GM12878 (cell line): ENCODE data around the gene HEPACAM2. TPM values are rescaled to one million over a fixed set of nuclear protein-coding genes. Genes with fewer than 3 reads are reported as not detected.

Experiments
- ATAC-seq: fragments of 200-7000 bp; cut with Tn5 transposase; 3 replicates; pipeline ENCODE4 v1.9.1; 2020; ENCODE audit warnings: mild to moderate bottlenecking, moderate library complexity
- BruUV-seq: library from RNA; stranded (reverse); fragments of 400-500 nt; replicated peaks from 2 replicates; lab custom pipeline; 2021; lab: Mats Ljungman, UMichigan
- CTCF ChIA-PET: fragments of 300-600 bp; sonication (Branson Sonifier 250); formaldehyde crosslinking; extraction: SDS; loops from one replicate; lab custom pipeline; 2021; ENCODE audit warnings: inconsistent platforms; lab: Yijun Ruan, JAX
- POLR2A ChIA-PET: fragments of 350-600 bp; formaldehyde crosslinking; extraction: SDS; loops from one replicate; lab custom pipeline; 2021; ENCODE audit warnings: inconsistent platforms; lab: Charles Lee
- RAD21 ChIA-PET: fragments of 300-600 bp; sonication (Branson Sonifier 250); formaldehyde crosslinking; loops from one replicate; lab custom pipeline; 2023; ENCODE audit warnings: antibody characterized with exemption; ENCODE audit not compliant: unreplicated experiment; lab: Charles Lee
- SMC1A ChIA-PET: fragments of 300-600 bp; sonication (Branson Sonifier 250); formaldehyde crosslinking; loops from one replicate; lab custom pipeline; 2023; ENCODE audit not compliant: unreplicated experiment, uncharacterized antibody; lab: Charles Lee
- DNase-seq: peaks from one replicate; pipeline ENCODE4 v3.0.0-alpha.2; 2011; ENCODE audit warnings: low read depth, low spot score
- FAIRE-seq: peaks from 3 replicates; lab custom pipeline; 2011; peaks lifted over from hg19 to GRCh38; lab: Jason Lieb, UNC
- H2AFZ ChIP-seq: 2 replicates; pipeline ENCODE4 v1.6.0; 2011; ENCODE audit warnings: low read depth, low read length, control low read depth; ENCODE audit not compliant: control insufficient read depth
- H3K27ac ChIP-seq: 2 replicates; pipeline ENCODE4 v1.5.1; 2011; ENCODE audit warnings: control low read depth; ENCODE audit not compliant: control insufficient read depth, insufficient read depth
- H3K27me3 ChIP-seq, 2 experiments: replicated peaks in 1 of 2; 2 replicates each; pipeline versions ENCODE4 v1.6.0 to v1.6.1; 2011; ENCODE audit warnings: low read length in 1 of 2; ENCODE audit not compliant: control insufficient read depth in 2 of 2, insufficient read depth in 2 of 2
- H3K36me3 ChIP-seq, 2 experiments: 2 replicates each; pipeline ENCODE4 v1.5.1; 2011; ENCODE audit warnings: low read length in 1 of 2; ENCODE audit not compliant: control insufficient read depth in 2 of 2, insufficient read depth in 2 of 2
- H3K4me1 ChIP-seq: 2 replicates; pipeline ENCODE4 v1.6.1; 2011; ENCODE audit warnings: mild to moderate bottlenecking, low read length, moderate library complexity, mixed read lengths; ENCODE audit not compliant: control insufficient read depth, insufficient read depth
- H3K4me2 ChIP-seq: 2 replicates; pipeline ENCODE4 v1.6.0; 2011; ENCODE audit warnings: control low read depth; ENCODE audit not compliant: control insufficient read depth, insufficient read depth
- H3K4me3 ChIP-seq: fragments of 200-600 bp; sonication (generic); 2 replicates; pipeline ENCODE4 v1.5.1; 2016
- H3K79me2 ChIP-seq: 2 replicates; pipeline ENCODE4 v1.6.0; 2011; ENCODE audit warnings: low read length; ENCODE audit not compliant: control insufficient read depth, insufficient read depth
- H3K9ac ChIP-seq: 2 replicates; pipeline ENCODE4 v1.8.0; 2011; ENCODE audit warnings: low read length, control low read depth, mixed read lengths; ENCODE audit not compliant: control insufficient read depth, insufficient read depth
- H3K9me3 ChIP-seq: replicated peaks from 3 replicates; pipeline ENCODE4 v1.5.1; 2011; ENCODE audit warnings: mild to moderate bottlenecking, low read length; ENCODE audit not compliant: control insufficient read depth, insufficient read depth
- H4K20me1 ChIP-seq: 2 replicates; pipeline ENCODE4 v1.6.0; 2011; ENCODE audit not compliant: control insufficient read depth, insufficient read depth
- ATF7 ChIP-seq: fragments of 450-650 bp; IDR thresholded peaks from 2 replicates; pipeline ENCODE4 v1.6.1; 2016; ENCODE audit warnings: low read depth, mild to moderate bottlenecking
- BHLHE40 ChIP-seq, 2 experiments: fragments of 450-650 bp in 1 of 2; IDR thresholded peaks; 2 replicates each; pipeline ENCODE4 v1.6.1; 2011 to 2017; ENCODE audit warnings: low read depth in 2 of 2, borderline replicate concordance in 1 of 2, improper control_type of control experiment in 1 of 2, low read length in 1 of 2, mild to moderate bottlenecking in 1 of 2
- CBX3 ChIP-seq: fragments of 200-600 bp; sonication (generic); IDR thresholded peaks from 2 replicates; pipeline ENCODE4 v1.6.1; 2016; ENCODE audit warnings: low read depth, borderline replicate concordance
- EP300 ChIP-seq, 2 experiments: fragments of 150-350 bp in 1 of 2; IDR thresholded peaks; 2 replicates each; pipeline ENCODE4 v1.6.1; 2011 to 2012; ENCODE audit warnings: low read depth in 2 of 2, low read length in 2 of 2, borderline replicate concordance in 1 of 2, improper control_type of control experiment in 1 of 2, inconsistent platforms in 1 of 2; ENCODE audit not compliant: control insufficient read depth in 1 of 2
- KAT2A ChIP-seq: conservative IDR thresholded peaks from 2 replicates; pipeline ENCODE4 v1.6.1; 2011; ENCODE audit warnings: low read depth, low read length; ENCODE audit not compliant: control insufficient read depth
- POLR2A ChIP-seq: IDR thresholded peaks from 2 replicates; pipeline ENCODE4 v1.6.1; 2011; ENCODE audit warnings: low read depth, mild to moderate bottlenecking, low read length
- RUNX3 ChIP-seq: IDR thresholded peaks from 2 replicates; pipeline ENCODE4 v1.6.1; 2012; ENCODE audit warnings: low read length, inconsistent platforms
- SMC3 ChIP-seq: IDR thresholded peaks from 2 replicates; pipeline ENCODE4 v1.6.1; 2011; ENCODE audit warnings: low read length, improper control_type of control experiment, borderline replicate concordance
- SP1 ChIP-seq: IDR thresholded peaks from one replicate; pipeline ENCODE4 v1.6.1; 2011; ENCODE audit warnings: low read depth, low read length
- SREBF1 ChIP-seq: IDR thresholded peaks from 2 replicates; pipeline ENCODE4 v1.6.1; 2012; ENCODE audit warnings: mild to moderate bottlenecking, low read length
- STAT3 ChIP-seq: IDR thresholded peaks from 2 replicates; pipeline ENCODE4 v1.6.1; 2011; ENCODE audit warnings: low read depth, low read length, improper control_type of control experiment
- TCF3 ChIP-seq: IDR thresholded peaks from 2 replicates; pipeline ENCODE4 v1.6.1; 2012; ENCODE audit warnings: low read depth, mild to moderate bottlenecking, low read length, borderline replicate concordance; ENCODE audit not compliant: insufficient read depth
- ZNF384 ChIP-seq: IDR thresholded peaks from 2 replicates; pipeline ENCODE4 v1.6.1; 2012; ENCODE audit warnings: low read depth, mild to moderate bottlenecking, low read length, improper control_type of control experiment, borderline replicate concordance
- in situ Hi-C: fragments of 300-500 bp; cut with MboI; formaldehyde crosslinking; loops from 9 replicates; pipeline ENCODE4 v1.14.3; 2018; ENCODE audit warnings: mixed read lengths
- intact Hi-C: fragments of 100-400 bp; cut with micrococcal nuclease; formaldehyde crosslinking; loops from one replicate; pipeline ENCODE4 v1.14.2; 2022; ENCODE audit not compliant: unreplicated experiment
- polyA plus RNA-seq, 11 experiments: library from polyadenylated mRNA; depleted of rRNA in 4 of 11; unstranded in 6 of 11; stranded (reverse) in 5 of 11; fragments of >200 nt; fragmentation: Nextera tagmentation in 4 of 11; fragmentation: Illumina TruSeq in 1 of 11; extraction: Ambion mirVana in 4 of 11; extraction: Trizol in 1 of 11; gene quantifications; 1 replicate in 1 of 11; 2 replicates in 10 of 11; pipeline versions ENCODE4 v1.2.1 to v1.2.3, GENCODE V29; 2011 to 2016; ENCODE audit warnings: inconsistent platforms in 2 of 11, missing spikeins in 2 of 11, low read depth in 1 of 11
- total RNA-seq, 4 experiments: library from RNA; depleted of rRNA in 3 of 4; stranded (reverse); fragments of >200 nt in 3 of 4; fragmentation: Illumina TruSeq in 1 of 4; extraction: Trizol in 1 of 4; gene quantifications; 2 replicates each; pipeline versions ENCODE4 v1.2.1 to v1.2.3, GENCODE V29; 2013 to 2021

The HEPACAM2 gene
- total and polyA plus RNA-seq, 10 of the 15 experiments (the other 5 are each of a cell fraction or from before 2014, with no cell fraction given) = 0.04 to 0.58 TPM; not detected in 8

DNA sequence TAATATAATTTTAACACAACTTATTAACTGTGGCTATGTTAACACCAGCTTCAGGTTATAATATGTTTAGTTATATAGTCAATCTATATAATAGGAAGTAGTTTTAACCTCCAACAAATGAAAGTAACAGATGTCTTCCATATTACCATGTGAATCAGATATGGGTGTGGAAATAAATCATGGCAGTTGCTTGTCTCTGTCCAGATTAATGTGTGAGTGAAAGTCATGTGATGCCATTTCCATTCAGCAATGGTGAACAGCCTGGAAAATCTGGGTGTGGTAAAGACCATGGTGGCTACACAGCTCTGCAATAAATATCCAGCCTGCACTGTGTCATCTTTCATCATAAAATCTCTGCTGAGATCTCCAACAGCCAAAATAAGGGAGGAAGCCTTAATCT is 27.8 kb downstream of the HEPACAM2 start:
- Histone ChIP-seq H3K9me3 (no peaks in the 10 kb centered on the region), H3K4me2 (no peak overlapping the region), H3K4me3 (no peak overlapping the region), H3K4me1 (no peaks in the 10 kb centered on the region), H4K20me1 (no peaks in the 10 kb centered on the region), H3K9ac (no peak overlapping the region), H3K27me3 (peaks cover 0 to 3% of the 10 kb centered on the region in 2 experiments; a peak in 1 of 4 replicates), H3K79me2 (no peaks in the 10 kb centered on the region), H3K36me3 (no peaks in the 10 kb centered on the region), H2AFZ (no peak overlapping the region), H3K27ac (no peak overlapping the region)
- no peak for ATAC-seq
- TF ChIP-seq SP1 (no peak), SMC3 (no peak), EP300 (IDR thresholded peaks at IDR 0.05; ENCODE audit: borderline replicate concordance in 1 of 2, control insufficient read depth in 1 of 2, low read depth in 2 of 2, low read length in 2 of 2) (no peak), RUNX3 (no peak), ATF7 (no peak), BHLHE40 (IDR thresholded peaks at IDR 0.05; ENCODE audit: borderline replicate concordance in 1 of 2, low read depth in 2 of 2, low read length in 1 of 2) (no peak), POLR2A (no peak), ZNF384 (no peak), TCF3 (no peak), KAT2A (no peak), STAT3 (no peak), CBX3 (no peak), SREBF1 (no peak)
- RAD21 ChIA-PET = no interaction called here
- BruUV-seq = no TSS peak
- SMC1A ChIA-PET = no interaction called here
- POLR2A ChIA-PET = no interaction called here
- no peak for FAIRE-seq
- in situ Hi-C loops = no loop called here
- intact Hi-C loops = no loop called here
- CTCF ChIA-PET = no interaction called here
- no peak for DNase-seq
